NCI-H1694 (cell line): ENCODE data around the gene SCP2.

Source experiments
- DNase-seq: peaks from one replicate; lab custom pipeline; 2025; lab: John Stamatoyannopoulos, UW

SCP2 gene, protein sequence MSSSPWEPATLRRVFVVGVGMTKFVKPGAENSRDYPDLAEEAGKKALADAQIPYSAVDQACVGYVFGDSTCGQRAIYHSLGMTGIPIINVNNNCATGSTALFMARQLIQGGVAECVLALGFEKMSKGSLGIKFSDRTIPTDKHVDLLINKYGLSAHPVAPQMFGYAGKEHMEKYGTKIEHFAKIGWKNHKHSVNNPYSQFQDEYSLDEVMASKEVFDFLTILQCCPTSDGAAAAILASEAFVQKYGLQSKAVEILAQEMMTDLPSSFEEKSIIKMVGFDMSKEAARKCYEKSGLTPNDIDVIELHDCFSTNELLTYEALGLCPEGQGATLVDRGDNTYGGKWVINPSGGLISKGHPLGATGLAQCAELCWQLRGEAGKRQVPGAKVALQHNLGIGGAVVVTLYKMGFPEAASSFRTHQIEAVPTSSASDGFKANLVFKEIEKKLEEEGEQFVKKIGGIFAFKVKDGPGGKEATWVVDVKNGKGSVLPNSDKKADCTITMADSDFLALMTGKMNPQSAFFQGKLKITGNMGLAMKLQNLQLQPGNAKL

DNA sequence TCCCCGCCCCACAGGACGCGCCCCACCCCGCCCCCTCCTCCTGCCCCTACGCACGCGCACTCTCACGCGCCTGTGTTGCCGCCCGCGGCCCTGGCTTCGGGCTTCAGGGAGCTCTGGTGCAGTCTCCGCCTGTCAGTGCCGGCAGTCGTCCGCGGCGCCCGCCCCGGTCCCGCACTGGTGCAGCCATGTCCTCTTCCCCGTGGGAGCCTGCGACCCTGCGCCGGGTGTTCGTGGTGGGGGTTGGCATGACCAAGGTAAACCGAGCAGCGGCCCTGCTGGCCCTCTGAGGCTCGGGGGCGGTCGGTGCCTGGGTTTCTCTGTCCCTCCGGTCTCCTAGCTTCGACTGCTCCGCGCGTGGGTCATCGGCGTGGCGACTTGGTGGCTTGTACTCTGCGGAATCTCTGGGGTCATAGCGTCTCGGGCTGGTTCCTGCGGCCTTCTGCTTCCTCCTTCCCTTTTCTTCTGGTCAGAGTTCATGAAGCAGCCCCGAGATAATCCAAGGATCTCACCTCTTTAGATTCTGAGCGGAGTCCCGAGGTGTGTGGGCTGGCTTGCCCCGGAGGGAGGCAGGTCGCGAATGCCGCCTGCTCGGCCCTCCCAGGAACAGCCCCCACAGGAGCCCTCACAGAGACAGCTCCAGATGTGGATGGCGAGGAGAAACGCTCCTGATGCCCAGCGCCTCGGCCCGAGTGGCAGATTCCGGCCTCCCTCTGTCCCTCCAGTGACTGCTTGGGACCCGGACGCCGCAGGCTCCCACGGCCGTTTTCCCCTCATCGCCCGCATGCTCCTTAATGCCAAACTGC lies at the start of gene SCP2:
TSS of gene SCP2 (plus strand) at position 65 of the 803 bp plus-strand sequence. CDS start at position 186, 121 bp downstream.
- DNase-seq, result peak; percentile 33

DNA sequence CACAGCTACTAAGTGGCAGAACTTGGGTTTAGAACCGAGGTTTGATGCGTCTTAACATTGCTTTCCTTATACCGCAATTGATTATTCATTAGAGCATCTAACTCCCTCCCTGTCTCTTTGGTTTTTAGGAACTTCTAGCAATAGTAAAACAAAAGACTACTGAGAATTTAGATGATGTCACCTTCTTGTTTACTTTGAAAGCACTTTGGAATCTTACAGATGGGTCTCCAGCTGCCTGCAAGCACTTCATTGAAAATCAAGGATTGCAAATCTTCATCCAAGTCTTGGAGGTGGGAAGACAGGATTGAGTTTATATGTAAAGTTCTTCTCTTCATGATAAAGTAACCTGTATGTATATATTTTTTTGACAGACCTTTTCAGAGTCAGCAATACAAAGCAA lies 49.5 kb upstream of the SCP2 start:
- DNase-seq, result no peak

DNA sequence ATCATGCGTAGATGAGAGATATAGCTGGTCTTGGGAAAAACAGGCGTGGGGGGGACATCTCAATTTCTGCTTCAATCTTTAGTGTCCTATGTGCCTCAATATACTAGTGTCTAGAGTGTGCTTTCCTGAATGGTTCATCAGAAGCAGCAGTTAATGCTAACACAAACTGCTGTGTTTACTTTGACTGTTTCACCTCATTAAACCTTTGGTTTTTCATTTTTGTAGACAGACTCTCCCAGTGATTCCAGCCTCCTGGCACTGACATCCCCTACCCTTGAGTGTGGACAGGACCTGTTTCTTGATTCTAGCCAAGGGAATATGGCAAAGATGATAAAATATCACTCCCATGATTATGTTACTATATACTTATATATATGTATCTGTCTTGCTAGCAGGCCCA lies 46.9 kb upstream of the SCP2 start:
- no peak for DNase-seq

DNA sequence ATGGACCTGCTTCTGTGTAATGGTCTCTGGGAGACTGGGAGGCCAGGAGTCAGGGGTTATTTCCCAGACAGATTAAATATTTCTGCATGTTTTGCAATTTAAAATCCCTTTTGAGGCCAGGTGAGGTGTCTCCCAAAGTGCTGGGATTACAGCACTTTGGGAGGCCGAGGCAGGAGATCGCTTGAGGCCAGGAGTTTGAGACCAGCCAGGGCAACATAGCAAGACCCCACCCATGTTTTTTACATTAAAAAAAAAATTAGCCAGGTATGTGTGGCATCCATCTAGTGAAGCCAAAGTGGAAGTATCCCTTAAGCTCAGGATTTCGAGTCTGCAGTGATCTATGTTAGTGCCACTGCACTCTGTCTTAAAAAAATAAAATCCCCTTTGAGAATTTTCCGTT lies 39.6 kb upstream of the SCP2 start:
- DNase-seq, result no peak

DNA sequence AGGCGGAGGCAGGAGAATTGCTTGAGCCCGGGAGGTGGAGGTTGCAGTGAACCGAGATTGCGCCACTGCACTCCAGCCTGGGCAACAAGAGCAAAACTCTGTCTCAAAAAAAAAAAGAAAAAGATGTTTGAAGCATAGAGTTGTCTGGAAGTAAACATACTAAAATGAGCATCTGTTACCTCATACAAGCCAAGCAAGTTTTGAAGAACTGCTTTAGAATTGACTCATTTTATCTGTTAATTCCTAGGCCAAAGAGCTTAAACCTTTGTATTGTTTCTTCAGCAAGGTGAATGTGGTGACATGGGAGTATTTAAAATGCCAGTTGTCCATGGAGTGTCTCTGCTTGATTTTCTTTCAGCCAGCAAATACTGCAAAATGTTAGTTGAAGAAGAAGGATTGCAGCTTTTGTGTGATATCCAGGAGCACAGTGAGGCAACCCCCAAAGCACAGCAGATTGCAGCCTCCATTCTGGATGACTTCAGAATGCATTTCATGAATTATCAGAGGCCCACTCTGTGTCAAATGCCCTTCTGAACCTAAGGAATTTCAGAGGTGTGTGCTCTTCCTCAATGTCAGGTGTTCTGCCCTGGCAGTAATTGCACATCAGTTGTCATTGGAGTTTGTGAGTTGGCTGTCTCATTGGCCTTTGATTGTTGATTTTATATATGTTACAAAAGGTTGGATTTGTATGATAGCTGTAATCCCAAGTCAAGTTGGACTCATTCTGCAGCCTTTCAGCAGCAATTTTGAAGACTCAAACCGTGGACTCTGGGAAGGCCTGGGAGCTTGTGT lies 34.5 kb upstream of the SCP2 start:
- no peak for DNase-seq

DNA sequence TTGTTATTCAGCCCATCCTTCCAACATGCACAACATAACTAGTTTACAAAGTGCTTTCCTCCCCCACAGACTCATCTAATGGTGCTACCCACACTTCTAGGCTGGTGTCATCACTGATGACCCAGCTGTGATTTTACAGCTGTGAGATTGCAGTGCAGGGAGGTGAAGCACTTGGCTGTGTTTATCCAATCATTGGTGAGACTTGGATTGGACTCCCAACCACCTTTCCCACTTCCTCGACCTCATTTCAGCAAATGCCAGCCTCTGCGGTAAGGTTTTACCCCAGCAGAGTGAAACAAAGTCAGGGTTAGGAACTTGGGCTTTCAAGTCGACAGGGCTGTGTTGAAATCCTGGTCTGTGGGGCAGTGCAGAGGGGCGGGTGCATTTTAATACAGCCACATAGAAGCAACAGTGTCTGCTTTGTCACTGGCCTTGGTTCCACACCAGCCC lies 27.6 kb upstream of the SCP2 start:
- no peak for DNase-seq

DNA sequence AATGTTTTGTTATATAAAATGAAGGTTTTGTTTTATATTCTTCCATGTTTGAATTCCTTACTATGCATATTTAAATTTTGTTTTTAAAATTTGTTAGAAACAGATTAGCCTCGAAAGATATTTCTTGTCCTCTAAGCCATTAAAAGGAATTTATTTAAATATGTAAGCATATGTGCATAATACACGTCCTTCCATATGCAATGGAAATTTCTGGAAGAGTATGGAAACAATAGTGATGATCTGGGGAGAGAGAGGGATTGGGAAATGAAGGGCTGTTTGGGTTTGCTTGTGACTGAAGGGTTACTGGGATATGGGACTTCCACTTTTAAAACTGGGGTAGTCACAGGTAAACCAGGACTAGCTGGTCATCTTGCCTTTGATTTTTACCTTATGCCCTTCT lies 26.7 kb upstream of the SCP2 start:
- no peak for DNase-seq

DNA sequence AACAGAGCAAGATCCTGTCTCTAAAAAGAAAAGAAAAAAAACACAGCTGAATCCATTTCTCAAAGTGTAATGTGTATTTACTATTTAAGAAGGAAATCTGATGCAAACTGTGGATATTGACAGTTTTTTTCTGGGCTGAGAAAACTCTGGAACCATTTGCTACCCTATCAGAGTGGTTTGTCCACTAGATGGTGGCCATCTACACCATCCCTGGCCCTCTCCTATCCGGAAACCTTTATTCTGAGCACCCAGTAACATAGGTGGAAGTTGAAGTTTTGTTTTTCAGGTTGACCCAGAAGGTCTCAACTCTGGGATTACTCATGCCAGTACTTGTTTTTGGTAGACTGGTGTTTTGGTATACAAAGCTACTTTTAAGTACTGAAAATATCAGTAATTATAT lies 25.7 kb upstream of the SCP2 start:
- no peak for DNase-seq

DNA sequence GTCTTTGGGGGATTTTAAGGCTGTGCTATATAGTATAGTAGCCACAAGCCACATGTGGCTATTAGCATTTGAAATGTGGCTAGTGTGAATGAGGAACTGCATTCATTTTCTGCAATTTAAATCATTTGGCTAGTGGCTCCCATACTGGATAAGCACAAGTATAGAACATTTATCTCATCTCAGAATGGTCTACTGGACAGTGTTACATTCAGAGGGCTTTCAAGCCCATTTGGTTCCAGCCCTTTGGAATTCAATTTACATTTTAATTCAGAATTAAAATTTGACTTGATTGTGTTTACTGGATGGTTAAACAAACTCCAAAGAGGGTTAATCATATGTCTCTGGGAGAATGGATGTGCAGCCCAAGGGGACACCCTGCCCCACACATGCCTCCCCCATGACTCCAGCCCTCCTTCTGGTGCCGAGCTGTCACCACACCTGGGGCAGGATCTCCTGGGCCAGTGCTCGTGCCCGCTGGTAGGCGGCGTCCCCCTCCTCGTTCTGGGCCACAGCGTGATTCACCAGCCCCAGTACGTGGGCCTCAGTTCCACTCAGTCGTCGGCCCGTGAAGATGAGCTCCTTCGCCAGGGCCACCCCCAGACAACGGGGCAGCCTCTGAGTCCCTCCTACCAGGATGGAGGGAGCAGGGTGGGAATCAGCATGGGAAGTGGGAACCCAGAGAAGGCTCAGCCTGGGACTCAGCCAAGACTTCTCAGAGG lies 22.7 kb upstream of the SCP2 start:
- DNase-seq, result no peak

DNA sequence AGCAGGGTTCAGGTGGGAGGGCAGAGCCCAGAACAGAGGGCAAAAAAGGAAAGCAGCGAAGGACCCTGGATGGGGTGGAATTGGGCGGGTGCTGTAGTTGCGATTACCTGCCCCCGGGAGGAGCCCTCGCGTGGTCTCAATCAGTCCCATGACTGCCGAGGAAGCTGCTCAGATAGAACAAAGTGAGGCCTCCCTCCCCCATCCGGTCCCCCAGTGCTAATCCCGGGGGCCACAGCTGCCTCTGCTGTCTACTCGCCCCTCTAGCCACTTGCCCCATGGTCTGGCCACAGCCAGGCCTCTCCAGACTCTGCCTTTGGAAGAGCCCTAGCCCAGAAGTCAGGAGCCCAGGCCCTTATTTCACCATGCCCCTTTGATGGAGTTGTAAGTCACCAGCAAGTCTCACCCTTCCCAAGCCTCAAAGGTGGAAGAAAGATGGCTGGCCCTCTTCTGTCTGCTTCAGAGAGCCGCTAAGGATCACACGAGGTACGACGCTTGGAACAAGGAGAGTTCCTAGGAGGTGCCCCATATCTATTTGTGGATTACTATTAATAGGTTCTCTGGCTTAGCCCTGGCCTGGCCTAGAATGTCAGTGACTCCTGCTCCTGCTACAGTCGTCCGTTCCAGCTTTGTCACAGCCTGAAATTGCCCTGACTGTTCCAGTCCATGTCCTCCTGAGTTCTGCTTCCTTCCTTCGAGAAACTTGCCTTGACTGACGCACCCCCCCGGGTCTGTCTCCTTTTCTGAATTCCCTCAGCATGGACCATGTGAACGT lies 22.0 kb upstream of the SCP2 start:
- peak; percentile 47 for DNase-seq

DNA sequence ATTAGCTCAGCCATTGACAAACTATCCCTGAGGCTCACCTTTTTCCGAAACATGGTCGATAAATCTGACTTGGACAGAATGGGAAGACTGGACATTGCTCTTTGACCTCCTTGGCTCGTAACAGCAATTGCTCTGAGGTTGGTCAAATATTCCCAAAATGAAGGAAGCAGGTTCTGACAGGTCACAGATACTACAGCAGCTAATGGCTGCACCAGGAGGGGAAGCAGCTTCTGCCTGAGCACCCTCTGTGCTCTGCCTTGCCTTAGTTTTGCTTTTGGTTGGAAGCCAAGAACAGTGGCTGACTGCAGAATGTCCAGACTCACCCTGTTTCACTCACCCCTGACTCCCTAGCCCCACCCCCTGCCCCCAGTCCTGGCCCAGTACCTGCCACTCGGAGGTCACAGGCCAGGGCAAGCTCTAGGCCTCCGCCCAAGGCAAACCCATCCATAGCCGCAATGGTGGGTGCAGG lies 20.9 kb upstream of the SCP2 start:
- no peak for DNase-seq

DNA sequence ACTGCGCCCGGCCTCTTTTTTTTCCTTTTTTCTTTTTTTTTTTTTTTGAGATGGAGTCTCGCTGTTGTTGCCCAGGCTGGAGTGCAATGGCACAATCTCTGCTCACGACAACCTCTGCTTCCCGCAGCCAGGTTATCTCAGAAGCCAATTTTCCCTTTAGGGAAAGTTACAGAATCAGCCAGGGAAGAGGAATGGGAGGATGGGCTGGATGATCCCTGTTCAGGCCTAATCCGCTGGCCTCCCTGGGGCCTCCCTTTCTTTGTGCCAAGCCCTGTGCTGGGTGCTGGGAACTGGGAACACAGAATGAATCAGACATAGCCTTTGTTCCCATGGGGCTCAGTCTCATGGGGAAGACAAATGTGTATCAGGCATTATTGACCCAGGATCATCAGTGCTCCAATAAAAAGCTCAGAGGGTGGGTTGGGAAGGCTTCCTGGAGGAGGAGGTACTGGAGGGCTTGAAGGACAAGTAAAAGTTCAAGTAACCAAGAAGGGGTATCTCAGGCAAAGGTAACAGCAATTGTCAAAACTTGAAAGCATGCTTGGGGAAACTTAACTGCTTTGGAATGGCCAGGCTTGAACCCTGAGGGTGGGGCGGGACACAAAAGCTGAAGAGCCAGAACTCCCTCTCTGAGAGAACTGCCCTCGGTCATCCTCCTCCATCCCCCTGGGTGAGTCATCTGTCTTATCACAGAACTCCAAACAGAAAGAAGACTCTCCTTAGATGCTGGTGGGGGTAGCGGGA lies 19.8 kb upstream of the SCP2 start:
- DNase-seq, result no peak

DNA sequence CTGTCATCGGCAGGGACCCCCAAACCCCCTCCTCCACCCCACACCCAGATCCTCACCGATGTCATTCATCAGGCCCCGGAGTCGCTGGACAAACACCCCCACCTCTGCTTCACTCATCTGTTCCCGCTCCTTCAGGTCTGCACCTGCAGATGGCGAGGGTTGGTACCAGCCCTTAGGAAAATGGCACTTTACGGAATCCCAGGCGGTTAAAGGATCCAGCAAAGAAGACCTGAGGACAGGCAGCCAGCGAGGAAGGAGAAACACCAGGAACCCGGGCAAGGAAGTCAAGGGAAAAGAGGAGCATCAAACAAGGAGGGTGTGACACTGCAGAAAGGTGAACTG lies 19.3 kb upstream of the SCP2 start:
- no peak for DNase-seq

DNA sequence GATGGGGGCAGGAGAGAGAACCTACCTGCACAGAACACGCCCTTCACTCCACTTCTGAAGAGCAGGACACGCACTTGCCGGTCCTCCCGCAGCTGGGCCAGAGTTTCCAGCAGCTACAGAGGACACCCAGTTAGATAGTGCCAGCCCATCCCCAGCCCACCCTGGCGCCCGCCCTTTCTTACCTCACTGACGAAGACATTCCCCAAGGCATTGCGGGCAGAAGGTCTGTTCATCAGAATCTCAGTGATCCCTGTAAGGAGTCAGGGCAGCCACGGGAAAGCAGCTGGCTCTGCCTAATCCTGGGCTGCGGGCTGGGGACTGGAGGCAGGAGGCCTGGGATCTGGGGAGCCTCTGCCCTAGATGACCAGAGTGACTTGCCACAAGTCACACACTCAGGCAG lies 15.5 kb upstream of the SCP2 start:
- DNase-seq, result no peak

DNA sequence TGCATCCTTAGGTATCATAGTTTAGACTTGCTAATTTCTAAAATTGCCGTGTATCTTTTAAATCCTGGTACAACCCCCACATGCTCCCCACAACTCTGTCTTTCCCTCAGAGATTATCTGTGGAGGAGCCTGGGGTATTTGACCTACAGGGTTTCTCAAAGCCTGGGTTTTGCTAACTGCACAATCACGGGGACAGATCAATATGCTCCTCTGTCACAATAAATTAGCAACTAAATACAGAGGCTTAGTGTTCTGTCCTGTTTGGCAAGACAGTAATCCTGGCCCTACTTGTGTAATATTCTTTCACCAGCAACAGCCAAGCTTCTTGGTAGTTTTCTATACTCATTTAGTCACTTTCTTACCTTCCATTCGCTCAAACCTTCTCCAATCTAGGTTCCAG lies 14.1 kb upstream of the SCP2 start:
- no peak for DNase-seq

DNA sequence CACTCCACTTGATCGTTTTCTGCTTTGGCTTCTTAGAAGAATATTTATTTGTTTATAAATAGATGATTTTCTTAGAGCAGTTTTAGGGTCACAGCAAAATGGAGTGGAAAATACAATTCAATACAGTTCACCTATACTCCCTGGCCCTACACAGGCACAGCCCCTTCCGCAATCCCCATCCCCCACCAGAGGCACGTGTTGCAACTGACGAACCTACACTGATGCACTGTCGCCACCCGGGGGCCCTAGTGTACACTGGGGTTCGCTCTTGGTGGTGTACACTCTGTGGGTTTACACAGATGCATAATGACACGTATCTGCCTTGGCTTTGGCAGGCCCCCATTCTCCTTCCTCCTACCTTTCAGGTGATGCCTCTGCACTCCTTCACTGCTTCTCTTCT lies 13.5 kb upstream of the SCP2 start:
- no peak for DNase-seq

DNA sequence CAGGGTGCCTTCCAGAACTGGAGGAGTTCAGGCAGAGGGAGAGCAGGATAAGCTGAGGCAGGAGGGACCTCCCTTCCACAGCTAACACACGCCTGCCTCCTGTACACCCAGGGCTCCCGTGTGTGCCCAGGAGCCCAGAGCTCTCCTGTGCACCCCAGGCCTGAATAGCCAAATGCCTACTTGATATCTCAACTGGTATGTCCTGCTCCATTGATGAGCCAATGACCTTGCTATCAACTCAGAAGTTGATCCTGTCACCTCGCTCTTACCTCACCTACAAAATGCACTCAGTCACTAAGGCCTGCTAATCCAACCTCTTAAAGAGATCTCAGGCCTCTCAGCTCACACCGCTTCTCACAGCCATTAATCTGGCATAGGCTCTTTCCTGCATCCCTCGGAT lies 12.6 kb upstream of the SCP2 start:
- DNase-seq, result no peak

DNA sequence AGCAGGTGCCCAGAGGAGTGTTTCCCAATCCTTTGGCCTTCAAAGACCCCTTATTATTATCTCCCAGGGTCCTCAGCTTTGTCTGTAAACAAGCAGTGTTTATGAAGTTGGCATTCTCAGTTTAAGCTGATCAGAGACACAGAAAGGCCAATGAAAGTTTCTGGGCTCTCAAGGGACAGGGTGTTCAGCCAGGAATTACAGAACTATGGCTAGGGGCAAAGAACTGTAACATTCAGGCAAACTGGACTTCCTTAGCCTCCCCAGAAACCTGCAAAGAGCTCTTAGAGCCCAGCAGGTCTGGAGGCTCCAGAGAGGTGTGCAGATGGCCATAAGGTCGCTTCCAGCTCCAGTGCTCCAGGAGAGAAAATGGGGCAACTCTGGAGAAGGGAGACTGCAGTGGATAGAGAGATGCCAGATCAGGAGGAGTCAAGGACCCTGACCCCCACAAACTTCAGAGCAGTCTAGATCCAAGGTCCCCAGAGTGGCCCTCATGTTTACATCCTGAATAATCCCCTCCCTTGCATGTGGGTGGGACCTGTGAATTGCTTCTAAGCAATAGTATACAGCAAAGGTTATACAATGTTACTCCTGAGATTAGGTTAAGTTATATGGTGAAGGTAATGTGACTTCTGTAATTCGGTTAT lies 11.7 kb upstream of the SCP2 start:
- DNase-seq, result no peak

DNA sequence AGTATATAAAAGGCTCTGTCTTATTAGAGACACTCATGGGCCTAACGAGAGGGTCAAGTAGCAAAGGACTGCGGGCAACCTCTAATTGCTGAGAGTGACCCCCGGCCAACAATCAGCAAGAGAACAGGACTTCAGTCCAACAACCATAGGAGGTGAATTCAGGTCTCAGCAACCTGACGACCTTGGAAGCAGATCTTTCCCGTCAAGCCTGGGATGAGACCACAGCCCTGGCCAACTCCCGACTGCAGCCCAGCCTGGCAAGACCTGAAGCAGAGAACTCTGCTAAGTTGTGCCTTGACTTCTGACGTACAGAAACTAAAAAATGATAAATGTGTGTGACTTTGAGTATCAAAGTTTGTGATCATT lies 11.2 kb upstream of the SCP2 start:
- no peak for DNase-seq
